Head of caudate nucleus (tissue), 42 donors: ENCODE data around the gene PRKCB.

Experiments
- DNase-seq, 42 donors: peaks; one replicate each; pipeline versions ENCODE4 v3.0.0 to v3.0.0-alpha.2; 2020 to 2021; ENCODE audit warnings: mixed read lengths in 7 of 42
- intact Hi-C: fragments of 100-400 bp; cut with DNase I; formaldehyde crosslinking; loops from one replicate; pipeline ENCODE4 v1.15.0; 2022

PRKCB gene

DNA sequence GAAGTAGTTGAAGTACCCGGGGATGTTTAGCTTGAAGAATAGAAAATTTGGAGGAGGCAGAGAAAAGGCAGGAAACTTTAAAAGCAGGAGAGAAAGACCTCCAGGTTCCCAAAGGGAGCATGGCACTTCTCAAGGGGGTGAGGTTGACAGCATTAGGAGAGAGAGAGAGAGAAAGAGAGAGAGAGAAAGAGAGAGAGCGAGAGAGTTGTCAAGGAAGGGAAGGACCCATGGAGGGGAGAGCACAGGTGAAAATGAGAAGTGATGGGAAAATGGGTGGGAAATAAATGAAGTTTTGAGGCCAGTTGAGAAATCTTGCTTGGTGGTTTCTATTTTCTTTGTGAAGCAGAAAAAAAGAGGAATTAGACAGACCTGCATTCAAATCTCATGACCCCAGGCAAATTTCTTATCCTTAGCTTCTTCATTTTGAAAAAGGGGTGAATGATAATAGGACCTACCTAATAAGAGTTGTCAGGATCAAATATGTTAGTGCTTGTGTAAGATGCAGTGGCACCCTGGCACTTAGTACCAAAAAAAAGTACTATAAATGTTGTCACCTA lies 24.0 kb downstream of the PRKCB start:
- intact Hi-C loops: no loop called here
- DNase-seq: no peak

DNA sequence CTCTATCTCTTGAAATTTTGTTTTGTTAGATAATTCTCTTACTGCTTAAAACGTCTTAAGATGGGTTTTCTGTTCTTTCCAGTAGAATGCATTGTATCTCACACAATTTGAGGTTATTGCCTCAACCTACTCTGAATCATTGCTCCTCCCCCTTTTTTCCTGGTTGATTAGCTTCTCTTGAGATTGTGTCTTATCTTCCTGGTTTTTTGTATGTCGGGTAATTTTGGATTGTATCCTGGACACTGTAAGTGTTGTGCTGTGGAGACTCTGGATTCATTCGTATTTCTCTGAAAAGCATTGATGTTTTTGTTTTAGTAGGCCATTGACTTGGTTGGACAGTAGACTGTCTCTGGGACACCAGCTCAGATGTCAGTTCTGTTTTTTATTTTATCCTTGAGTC lies 26.1 kb downstream of the PRKCB start:
- DNase-seq: no peak
- intact Hi-C loops: no loop called here

- DNase-seq: no peak
- intact Hi-C loops: no loop called here
These were observed 26.8 kb downstream of the PRKCB start for GRCh38 chr16:23862556-23862955.

GRCh38 chr16:23863511-23864422 lies 28.0 kb downstream of the PRKCB start:
- no peak for DNase-seq
- intact Hi-C loops: no loop called here

DNA sequence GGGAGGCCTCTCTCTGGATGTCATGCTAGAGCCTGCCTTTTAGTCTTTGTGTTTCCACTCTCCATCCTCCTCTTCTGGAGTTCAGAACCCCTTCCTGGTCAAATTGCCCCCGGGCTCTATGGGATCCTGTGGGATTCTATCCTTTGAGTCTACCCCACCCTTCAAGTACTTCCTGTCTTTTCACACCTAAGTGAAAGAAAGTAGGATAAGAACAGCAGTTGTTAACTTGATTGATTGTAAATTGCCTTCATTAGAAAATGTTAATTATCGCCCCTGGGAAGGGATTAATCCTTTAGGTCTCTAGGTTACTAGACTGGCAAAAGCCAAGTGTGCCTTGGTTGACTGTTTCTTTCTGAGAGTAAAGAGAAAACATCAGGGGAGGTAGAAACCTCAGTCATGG lies 30.1 kb downstream of the PRKCB start:
- intact Hi-C loops: no loop called here
- DNase-seq: no peak

- no peak for DNase-seq
- intact Hi-C loops: no loop called here
These were observed 30.8 kb downstream of the PRKCB start for GRCh38 chr16:23866621-23867020.

GRCh38 chr16:23867566-23867965 lies 31.8 kb downstream of the PRKCB start:
- no peak for DNase-seq
- intact Hi-C loops: no loop called here

DNA sequence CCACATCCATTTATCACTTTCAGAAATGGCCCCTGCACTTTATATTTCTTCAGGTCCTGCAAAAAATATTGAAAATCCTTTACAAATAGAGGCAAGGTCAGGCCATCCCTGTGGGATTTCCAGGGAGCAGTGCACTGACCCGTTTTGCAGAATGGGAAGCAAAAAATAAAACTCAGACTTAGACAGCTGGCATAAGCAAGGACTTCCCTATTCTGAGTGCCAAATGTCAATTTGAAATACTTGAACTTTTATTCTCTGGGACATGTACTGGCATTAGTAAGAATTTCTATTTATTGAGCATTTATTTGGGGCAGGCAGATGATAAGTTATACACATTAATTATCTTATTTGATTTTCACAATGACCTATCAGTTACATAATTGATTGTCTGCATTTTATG lies 32.4 kb downstream of the PRKCB start:
- intact Hi-C loops: no loop called here
- DNase-seq: no peak

DNA sequence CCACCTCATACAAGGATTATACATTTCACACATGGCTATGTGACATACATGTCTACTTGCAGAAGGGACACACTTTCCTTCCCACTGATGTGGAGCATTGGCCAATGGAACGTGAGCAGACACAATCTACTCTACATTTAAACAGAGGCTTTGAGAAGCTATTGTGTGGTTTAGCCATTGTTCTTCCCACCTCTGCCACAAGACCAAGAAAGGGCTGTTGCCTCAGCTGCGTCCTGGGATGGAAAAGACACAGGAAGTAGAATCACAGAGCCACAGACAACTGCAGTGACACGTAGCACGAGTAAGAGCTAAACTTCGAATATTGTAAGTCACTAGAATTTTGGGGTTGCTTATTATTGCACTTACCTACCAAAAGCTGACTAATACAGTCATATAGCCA lies 33.3 kb downstream of the PRKCB start:
- DNase-seq: no peak
- intact Hi-C loops: no loop called here

DNA sequence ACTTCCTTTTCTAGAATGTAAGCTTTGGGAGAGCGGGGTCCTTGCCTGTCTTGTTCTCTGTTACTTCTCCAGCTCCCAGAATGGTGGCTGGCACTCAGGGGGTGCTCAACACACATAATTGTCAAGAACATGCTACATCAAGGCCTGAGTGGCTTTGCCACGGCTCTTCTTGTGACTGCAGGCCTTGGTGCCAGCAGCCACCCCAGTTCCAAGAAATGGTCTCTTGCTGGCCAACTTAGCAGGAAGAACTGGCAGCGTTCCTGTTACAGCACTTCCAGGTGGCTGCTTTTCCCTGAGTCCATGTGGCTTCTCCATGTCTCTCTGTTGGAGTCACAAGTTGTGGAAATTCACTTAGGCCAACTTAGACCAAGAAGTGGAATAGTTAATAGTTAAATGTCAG lies 36.1 kb downstream of the PRKCB start:
- intact Hi-C loops: no loop called here
- peak in 6 of 42 donors; percentile 23 to 57 (median 46) for DNase-seq

DNA sequence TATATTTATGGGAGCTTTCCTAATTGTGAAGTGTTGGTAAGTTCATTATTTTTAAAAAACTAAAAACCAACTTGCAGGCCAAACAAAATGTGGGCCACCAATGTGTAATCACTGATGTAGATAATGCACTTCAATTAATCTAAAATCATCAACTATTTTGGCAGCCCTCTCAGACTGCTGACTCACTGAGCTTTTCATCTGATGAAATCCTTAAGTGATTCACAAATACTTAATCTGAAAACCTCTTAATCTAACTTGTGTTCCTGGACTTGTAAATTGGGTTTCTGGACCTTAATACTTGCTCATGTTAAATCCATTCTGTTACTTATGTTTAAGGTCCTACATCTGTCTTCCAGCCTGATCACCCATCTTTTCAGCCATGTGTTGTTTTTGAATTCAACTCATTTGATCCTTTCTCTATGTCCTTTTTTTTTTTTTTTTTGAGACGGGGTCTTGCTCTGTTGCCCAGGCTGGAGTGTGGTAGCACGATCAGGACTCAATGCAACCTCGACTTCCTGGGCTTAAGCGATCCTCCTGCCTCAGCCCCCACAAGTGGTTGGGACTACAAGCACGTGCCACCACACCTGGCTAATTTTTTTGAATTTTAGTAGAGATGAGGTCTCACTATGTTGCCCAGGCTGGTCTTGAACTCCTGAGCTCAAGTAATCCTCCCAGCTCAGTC lies 39.0 kb downstream of the PRKCB start:
- no peak for DNase-seq
- intact Hi-C loops: no loop called here

GRCh38 chr16:23876256-23876896 lies 40.6 kb downstream of the PRKCB start:
- DNase-seq: no peak
- intact Hi-C loops: no loop called here

GRCh38 chr16:23877107-23878070 lies 41.6 kb downstream of the PRKCB start:
- intact Hi-C loops: no loop called here

GRCh38 chr16:23879735-23880373 lies 44.1 kb downstream of the PRKCB start:
- intact Hi-C loops: no loop called here
- peak in 7 of 42 donors; percentile 23 to 65 (median 35) for DNase-seq

More at GRCh38 chr16:23877107-23878070, 41.6 kb downstream of the PRKCB start:
- no peak for DNase-seq

- no peak for DNase-seq
- intact Hi-C loops: no loop called here
These were observed 53.4 kb downstream of the PRKCB start for GRCh38 chr16:23889189-23889588.

GRCh38 chr16:23893986-23894385 lies 58.2 kb downstream of the PRKCB start:
- intact Hi-C loops: no loop called here

GRCh38 chr16:23895052-23895451 lies 59.3 kb downstream of the PRKCB start:
- DNase-seq: no peak
- intact Hi-C loops: no loop called here

More at GRCh38 chr16:23893986-23894385, 58.2 kb downstream of the PRKCB start:
- peak in 1 of 42 donors; percentile 27 for DNase-seq
